ENCODE data around the gene LRSAM1. TPM values are rescaled to one million over a fixed set of nuclear protein-coding genes. Genes with fewer than 3 reads are reported as not detected.

The LRSAM1 gene
- total and polyA plus RNA-seq, 9 of the 15 experiments (the other 6 are each of a cell fraction or from before 2014, with no cell fraction given) = 0.07 to 16.2 (median 4.7) TPM

DNA sequence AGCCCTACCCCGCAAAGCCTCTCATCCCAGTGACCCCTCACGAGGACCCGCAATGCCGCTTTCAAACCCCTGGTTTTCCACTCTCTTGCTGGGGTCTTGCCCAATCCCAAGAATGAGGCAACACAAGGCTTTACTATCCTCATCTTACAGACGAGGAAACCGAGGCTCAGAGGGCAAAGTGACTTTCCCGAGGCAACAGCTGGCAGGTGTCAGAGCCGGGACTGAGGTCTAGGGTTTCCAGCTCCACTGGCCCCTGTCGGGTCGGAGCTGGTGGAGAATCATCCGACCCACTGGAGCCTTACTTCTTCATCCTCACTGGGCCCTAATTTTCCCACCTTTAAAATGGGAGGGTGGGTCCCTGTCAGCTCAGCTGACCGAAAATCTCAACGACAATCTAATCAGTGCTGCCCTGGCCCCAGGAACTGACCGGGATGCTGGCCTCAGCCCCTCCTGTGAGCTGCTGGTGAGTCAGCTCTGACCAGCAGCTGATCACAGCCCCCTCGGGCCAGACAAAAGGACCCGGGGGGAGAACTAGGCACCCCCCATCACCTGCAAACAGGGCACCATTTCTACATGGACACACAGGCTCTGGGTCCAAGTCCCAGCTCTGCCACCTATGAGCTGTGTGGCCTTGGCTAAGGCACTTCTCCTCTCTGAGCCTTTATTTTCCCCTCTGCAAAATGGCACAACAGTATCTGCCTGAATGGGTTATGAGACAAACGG is 88.1 kb downstream of the LRSAM1 start (continued):
- TF ChIP-seq, protein P1, sequence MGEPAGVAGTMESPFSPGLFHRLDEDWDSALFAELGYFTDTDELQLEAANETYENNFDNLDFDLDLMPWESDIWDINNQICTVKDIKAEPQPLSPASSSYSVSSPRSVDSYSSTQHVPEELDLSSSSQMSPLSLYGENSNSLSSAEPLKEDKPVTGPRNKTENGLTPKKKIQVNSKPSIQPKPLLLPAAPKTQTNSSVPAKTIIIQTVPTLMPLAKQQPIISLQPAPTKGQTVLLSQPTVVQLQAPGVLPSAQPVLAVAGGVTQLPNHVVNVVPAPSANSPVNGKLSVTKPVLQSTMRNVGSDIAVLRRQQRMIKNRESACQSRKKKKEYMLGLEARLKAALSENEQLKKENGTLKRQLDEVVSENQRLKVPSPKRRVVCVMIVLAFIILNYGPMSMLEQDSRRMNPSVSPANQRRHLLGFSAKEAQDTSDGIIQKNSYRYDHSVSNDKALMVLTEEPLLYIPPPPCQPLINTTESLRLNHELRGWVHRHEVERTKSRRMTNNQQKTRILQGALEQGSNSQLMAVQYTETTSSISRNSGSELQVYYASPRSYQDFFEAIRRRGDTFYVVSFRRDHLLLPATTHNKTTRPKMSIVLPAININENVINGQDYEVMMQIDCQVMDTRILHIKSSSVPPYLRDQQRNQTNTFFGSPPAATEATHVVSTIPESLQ (CRISPR knock-in tag; IDR thresholded peaks at IDR 0.05) = no peak
- TF ChIP-seq RAD21 (CRISPR knock-in tag; conservative IDR thresholded peaks at IDR 0.05 in 1 of 2, IDR thresholded peaks at IDR 0.05 in 1 of 2) = peak in 1 of 2 experiments; percentile 10; a peak in 1 of 4 replicates
- TF ChIP-seq, protein P2, sequence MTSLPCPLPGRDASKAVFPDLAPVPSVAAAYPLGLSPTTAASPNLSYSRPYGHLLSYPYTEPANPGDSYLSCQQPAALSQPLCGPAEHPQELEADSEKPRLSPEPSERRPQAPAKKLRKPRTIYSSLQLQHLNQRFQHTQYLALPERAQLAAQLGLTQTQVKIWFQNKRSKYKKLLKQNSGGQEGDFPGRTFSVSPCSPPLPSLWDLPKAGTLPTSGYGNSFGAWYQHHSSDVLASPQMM (CRISPR knock-in tag; IDR thresholded peaks at IDR 0.05) = no peak
- TF ChIP-seq HNRNPL (IDR thresholded peaks at IDR 0.05; ENCODE audit: low read depth, low read length) = no peak
- TF ChIP-seq RFX5 (IDR thresholded peaks at IDR 0.05; ENCODE audit: low read depth, low read length) = no peak
- no peak for TF ChIP-seq DMBX1 (CRISPR knock-in tag; IDR thresholded peaks at IDR 0.05; ENCODE audit: borderline replicate concordance)
- TF ChIP-seq, protein P3, sequence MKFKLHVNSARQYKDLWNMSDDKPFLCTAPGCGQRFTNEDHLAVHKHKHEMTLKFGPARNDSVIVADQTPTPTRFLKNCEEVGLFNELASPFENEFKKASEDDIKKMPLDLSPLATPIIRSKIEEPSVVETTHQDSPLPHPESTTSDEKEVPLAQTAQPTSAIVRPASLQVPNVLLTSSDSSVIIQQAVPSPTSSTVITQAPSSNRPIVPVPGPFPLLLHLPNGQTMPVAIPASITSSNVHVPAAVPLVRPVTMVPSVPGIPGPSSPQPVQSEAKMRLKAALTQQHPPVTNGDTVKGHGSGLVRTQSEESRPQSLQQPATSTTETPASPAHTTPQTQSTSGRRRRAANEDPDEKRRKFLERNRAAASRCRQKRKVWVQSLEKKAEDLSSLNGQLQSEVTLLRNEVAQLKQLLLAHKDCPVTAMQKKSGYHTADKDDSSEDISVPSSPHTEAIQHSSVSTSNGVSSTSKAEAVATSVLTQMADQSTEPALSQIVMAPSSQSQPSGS (CRISPR knock-in tag; IDR thresholded peaks at IDR 0.05) = no peak
- peak; percentile 63 to 79; a peak in 3 of 4 replicates for TF ChIP-seq MAZ (CRISPR knock-in tag; conservative IDR thresholded peaks at IDR 0.05 in 1 of 2, IDR thresholded peaks at IDR 0.05 in 1 of 2)
- TF ChIP-seq NONO (IDR thresholded peaks at IDR 0.05; ENCODE audit: low read depth in 2 of 2, low read length in 1 of 2) = no peak
- TF ChIP-seq DNMT1 (IDR thresholded peaks at IDR 0.05) = no peak
- TF ChIP-seq CCNT2 (IDR thresholded peaks at IDR 0.05; ENCODE audit: borderline replicate concordance, extremely low read depth, insufficient read length, low read depth, low read length) = peak; percentile 79
- TF ChIP-seq, protein P4, sequence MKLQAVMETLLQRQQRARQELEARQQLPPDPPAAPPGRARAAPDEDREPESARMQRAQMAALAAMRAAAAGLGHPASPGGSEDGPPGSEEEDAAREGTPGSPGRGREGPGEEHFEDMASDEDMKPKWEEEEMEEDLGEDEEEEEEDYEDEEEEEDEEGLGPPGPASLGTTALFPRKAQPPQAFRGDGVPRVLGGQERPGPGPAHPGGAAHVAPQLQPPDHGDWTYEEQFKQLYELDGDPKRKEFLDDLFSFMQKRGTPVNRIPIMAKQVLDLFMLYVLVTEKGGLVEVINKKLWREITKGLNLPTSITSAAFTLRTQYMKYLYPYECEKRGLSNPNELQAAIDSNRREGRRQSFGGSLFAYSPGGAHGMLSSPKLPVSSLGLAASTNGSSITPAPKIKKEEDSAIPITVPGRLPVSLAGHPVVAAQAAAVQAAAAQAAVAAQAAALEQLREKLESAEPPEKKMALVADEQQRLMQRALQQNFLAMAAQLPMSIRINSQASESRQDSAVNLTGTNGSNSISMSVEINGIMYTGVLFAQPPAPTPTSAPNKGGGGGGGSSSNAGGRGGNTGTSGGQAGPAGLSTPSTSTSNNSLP (IDR thresholded peaks at IDR 0.05; ENCODE audit: borderline replicate concordance, low read depth, low read length) = no peak
- TF ChIP-seq ILK (tag; IDR thresholded peaks at IDR 0.05; ENCODE audit: borderline replicate concordance, low read depth) = no peak
- TF ChIP-seq, protein P5, sequence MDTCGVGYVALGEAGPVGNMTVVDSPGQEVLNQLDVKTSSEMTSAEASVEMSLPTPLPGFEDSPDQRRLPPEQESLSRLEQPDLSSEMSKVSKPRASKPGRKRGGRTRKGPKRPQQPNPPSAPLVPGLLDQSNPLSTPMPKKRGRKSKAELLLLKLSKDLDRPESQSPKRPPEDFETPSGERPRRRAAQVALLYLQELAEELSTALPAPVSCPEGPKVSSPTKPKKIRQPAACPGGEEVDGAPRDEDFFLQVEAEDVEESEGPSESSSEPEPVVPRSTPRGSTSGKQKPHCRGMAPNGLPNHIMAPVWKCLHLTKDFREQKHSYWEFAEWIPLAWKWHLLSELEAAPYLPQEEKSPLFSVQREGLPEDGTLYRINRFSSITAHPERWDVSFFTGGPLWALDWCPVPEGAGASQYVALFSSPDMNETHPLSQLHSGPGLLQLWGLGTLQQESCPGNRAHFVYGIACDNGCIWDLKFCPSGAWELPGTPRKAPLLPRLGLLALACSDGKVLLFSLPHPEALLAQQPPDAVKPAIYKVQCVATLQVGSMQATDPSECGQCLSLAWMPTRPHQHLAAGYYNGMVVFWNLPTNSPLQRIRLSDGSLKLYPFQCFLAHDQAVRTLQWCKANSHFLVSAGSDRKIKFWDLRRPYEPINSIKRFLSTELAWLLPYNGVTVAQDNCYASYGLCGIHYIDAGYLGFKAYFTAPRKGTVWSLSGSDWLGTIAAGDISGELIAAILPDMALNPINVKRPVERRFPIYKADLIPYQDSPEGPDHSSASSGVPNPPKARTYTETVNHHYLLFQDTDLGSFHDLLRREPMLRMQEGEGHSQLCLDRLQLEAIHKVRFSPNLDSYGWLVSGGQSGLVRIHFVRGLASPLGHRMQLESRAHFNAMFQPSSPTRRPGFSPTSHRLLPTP (IDR thresholded peaks at IDR 0.05; ENCODE audit: borderline replicate concordance, extremely low read depth, insufficient read length) = no peak
- no peak for TF ChIP-seq HDAC6 (IDR thresholded peaks at IDR 0.05; ENCODE audit: low read depth, low read length)

Data from K562 (cell line).